ENCODE data around the gene ZNF565. TPM values are rescaled to one million over a fixed set of nuclear protein-coding genes. Genes with fewer than 3 reads are reported as not detected.
"Not testable (repeated sequence)": the region's sequence is repeated elsewhere in the genome, so short reads cannot be mapped to it uniquely, and the experiment has no call there.

The ZNF565 gene
- total RNA-seq, 1 experiment from 2014 or later, result 4.9 TPM

GRCh38 chr19:36183245-36183628 lies 31.2 kb downstream of the ZNF565 start:
- CTCF ChIA-PET, result no interaction called here
- H3K36me3 ChIP-seq (ENCODE audit: control insufficient read depth, insufficient read depth, low read length), result no peaks in the 10 kb centered on the region
- 0 out of 2 replicates have a peak, but pooled peaks have one; percentile 22 for ATAC-seq
- POLR2A ChIA-PET, result interaction anchor here (0.6 to 1.2 kb wide), 3 partner anchors 13 to 31 kb away, joined by 3 to 4 read pairs (median 3); partner anchors contain the start of gene ZNF565
- in situ Hi-C loops (cut with HindIII; ENCODE audit: low pct_unique_long_range_greater_than_20kb, low sequenced_read_pairs), result no loop called here
- no peak for TF ChIP-seq POLR2AphosphoS5 (IDR thresholded peaks at IDR 0.05; ENCODE audit: low read depth, low read length)
- no peak for TF ChIP-seq REST (IDR thresholded peaks at IDR 0.05; ENCODE audit: insufficient read depth in 1 of 2, low read depth in 2 of 2, low read length in 1 of 2)
- no peak for TF ChIP-seq CTCF (IDR thresholded peaks at IDR 0.05)
- no peak for TF ChIP-seq TCF7L2 (IDR thresholded peaks at IDR 0.05; ENCODE audit: low read depth, low read length)
- no peak for TF ChIP-seq SIN3A (IDR thresholded peaks at IDR 0.05; ENCODE audit: borderline replicate concordance, insufficient read depth, low read depth, low read length)
- no peaks in the 10 kb centered on the region for H3K4me1 ChIP-seq (ENCODE audit: control insufficient read depth, insufficient read depth, low read length)
- no peaks in the 10 kb centered on the region for H3K27me3 ChIP-seq (ENCODE audit: control insufficient read depth, insufficient read depth, low read length)
- no peak for DNase-seq (ENCODE audit: low read depth, low spot score)
- BruUV-seq (replicated peaks), result no TSS peak
- H3K4me3 ChIP-seq (ENCODE audit: low read depth in 2 of 2, low read length in 2 of 2), result no peak overlapping the region
- H3K9me3 ChIP-seq (ENCODE audit: control insufficient read depth, insufficient read depth, low read depth, low read length), result no peaks in the 10 kb centered on the region; the same call in 1 of the 2 replicates
- H3K27ac ChIP-seq (ENCODE audit: low read length), result no peak overlapping the region
- intact Hi-C loops (cut with micrococcal nuclease; ENCODE audit: unreplicated experiment), result no loop called here

- peak; percentile 68 for ATAC-seq
- intact Hi-C loops (cut with micrococcal nuclease; ENCODE audit: unreplicated experiment) (no loop called here), in situ Hi-C loops (cut with HindIII; ENCODE audit: low pct_unique_long_range_greater_than_20kb, low sequenced_read_pairs) (no loop called here)
- H3K27me3 ChIP-seq (ENCODE audit: control insufficient read depth, insufficient read depth, low read length), result no peaks in the 10 kb centered on the region
- ChIA-PET CTCF (no interaction called here), POLR2A (interaction anchor here (0.6 to 1.2 kb wide), 3 partner anchors 12 to 32 kb away, joined by 3 to 4 read pairs (median 3); partner anchors contain the start of gene ZNF565)
- H3K36me3 ChIP-seq (ENCODE audit: control insufficient read depth, insufficient read depth, low read length), result no peaks in the 10 kb centered on the region
- TF ChIP-seq TCF7L2 (IDR thresholded peaks at IDR 0.05; ENCODE audit: low read depth, low read length) (no peak), CTCF (IDR thresholded peaks at IDR 0.05) (no peak)
- H3K27ac ChIP-seq (ENCODE audit: low read length), result no peak overlapping the region
- H3K4me3 ChIP-seq (ENCODE audit: low read depth in 2 of 2, low read length in 2 of 2), result no peak overlapping the region
- TSS peak; percentile 72 for BruUV-seq (replicated peaks)
- no peaks in the 10 kb centered on the region; the same call in 1 of the 2 replicates for H3K9me3 ChIP-seq (ENCODE audit: control insufficient read depth, insufficient read depth, low read depth, low read length)
- no peaks in the 10 kb centered on the region for H3K4me1 ChIP-seq (ENCODE audit: control insufficient read depth, insufficient read depth, low read length)
- DNase-seq (ENCODE audit: low read depth, low spot score), result no peak
Measured at GRCh38 chr19:36182612-36183244, 31.7 kb downstream of the ZNF565 start.

- CTCF ChIA-PET; DNase-seq (ENCODE audit: low read depth, low spot score); H3K9me3 ChIP-seq (ENCODE audit: control insufficient read depth, insufficient read depth, low read depth, low read length); POLR2A ChIA-PET; H3K4me1 ChIP-seq (ENCODE audit: control insufficient read depth, insufficient read depth, low read length); H3K27ac ChIP-seq (ENCODE audit: low read length); H3K4me3 ChIP-seq (ENCODE audit: low read depth in 2 of 2, low read length in 2 of 2); H3K27me3 ChIP-seq (ENCODE audit: control insufficient read depth, insufficient read depth, low read length); in situ Hi-C loops (cut with HindIII; ENCODE audit: low pct_unique_long_range_greater_than_20kb, low sequenced_read_pairs); H3K36me3 ChIP-seq (ENCODE audit: control insufficient read depth, insufficient read depth, low read length); intact Hi-C loops (cut with micrococcal nuclease; ENCODE audit: unreplicated experiment); ATAC-seq; BruUV-seq (replicated peaks): not testable (repeated sequence)
Measured at GRCh38 chr19:36179077-36179476, 35.4 kb downstream of the ZNF565 start.

GRCh38 chr19:36173846-36174245 lies 40.6 kb downstream of the ZNF565 start:
- BruUV-seq (replicated peaks); POLR2A ChIA-PET: not testable (repeated sequence)

More at GRCh38 chr19:36173846-36174245, 40.6 kb downstream of the ZNF565 start:
- CTCF ChIA-PET, result interaction anchor here (0.6 kb wide), 1 partner anchor 399 kb away, joined by 3 read pairs; the partner anchor contains the start of gene ZNF529
- H3K4me1 ChIP-seq (ENCODE audit: control insufficient read depth, insufficient read depth, low read length); H3K27ac ChIP-seq (ENCODE audit: low read length); H3K36me3 ChIP-seq (ENCODE audit: control insufficient read depth, insufficient read depth, low read length); H3K27me3 ChIP-seq (ENCODE audit: control insufficient read depth, insufficient read depth, low read length); H3K4me3 ChIP-seq (ENCODE audit: low read depth in 2 of 2, low read length in 2 of 2); in situ Hi-C loops (cut with HindIII; ENCODE audit: low pct_unique_long_range_greater_than_20kb, low sequenced_read_pairs); ATAC-seq; DNase-seq (ENCODE audit: low read depth, low spot score); intact Hi-C loops (cut with micrococcal nuclease; ENCODE audit: unreplicated experiment); H3K9me3 ChIP-seq (ENCODE audit: control insufficient read depth, insufficient read depth, low read depth, low read length): not testable (repeated sequence)

Measured in Panc1 (cell line).